GM12878 (cell line): Measurements from ENCODE around the gene NEU3. TPM values are rescaled to one million over a fixed set of nuclear protein-coding genes. Genes with fewer than 3 reads are reported as not detected.

Experiments used
- ATAC-seq: fragments of 200-7000 bp; cut with Tn5 transposase; 3 replicates; pipeline ENCODE4 v1.9.1; 2020; ENCODE audit warnings: mild to moderate bottlenecking, moderate library complexity
- BruUV-seq: library from RNA; stranded (reverse); fragments of 400-500 nt; replicated peaks from 2 replicates; lab custom pipeline; 2021; lab: Mats Ljungman, UMichigan
- CTCF ChIA-PET: fragments of 300-600 bp; sonication (Branson Sonifier 250); formaldehyde crosslinking; extraction: SDS; loops from one replicate; lab custom pipeline; 2021; ENCODE audit warnings: inconsistent platforms; lab: Yijun Ruan, JAX
- POLR2A ChIA-PET: fragments of 350-600 bp; formaldehyde crosslinking; extraction: SDS; loops from one replicate; lab custom pipeline; 2021; ENCODE audit warnings: inconsistent platforms; lab: Charles Lee
- RAD21 ChIA-PET: fragments of 300-600 bp; sonication (Branson Sonifier 250); formaldehyde crosslinking; loops from one replicate; lab custom pipeline; 2023; ENCODE audit warnings: antibody characterized with exemption; ENCODE audit not compliant: unreplicated experiment; lab: Charles Lee
- SMC1A ChIA-PET: fragments of 300-600 bp; sonication (Branson Sonifier 250); formaldehyde crosslinking; loops from one replicate; lab custom pipeline; 2023; ENCODE audit not compliant: unreplicated experiment, uncharacterized antibody; lab: Charles Lee
- DNase-seq: peaks from one replicate; pipeline ENCODE4 v3.0.0-alpha.2; 2011; ENCODE audit warnings: low read depth, low spot score
- FAIRE-seq: peaks from 3 replicates; lab custom pipeline; 2011; peaks lifted over from hg19 to GRCh38; lab: Jason Lieb, UNC
- H2AFZ ChIP-seq: 2 replicates; pipeline ENCODE4 v1.6.0; 2011; ENCODE audit warnings: low read depth, low read length, control low read depth; ENCODE audit not compliant: control insufficient read depth
- H3K27ac ChIP-seq: 2 replicates; pipeline ENCODE4 v1.5.1; 2011; ENCODE audit warnings: control low read depth; ENCODE audit not compliant: control insufficient read depth, insufficient read depth
- H3K27me3 ChIP-seq, 2 experiments: replicated peaks in 1 of 2; 2 replicates each; pipeline versions ENCODE4 v1.6.0 to v1.6.1; 2011; ENCODE audit warnings: low read length in 1 of 2; ENCODE audit not compliant: control insufficient read depth in 2 of 2, insufficient read depth in 2 of 2
- H3K36me3 ChIP-seq, 2 experiments: 2 replicates each; pipeline ENCODE4 v1.5.1; 2011; ENCODE audit warnings: low read length in 1 of 2; ENCODE audit not compliant: control insufficient read depth in 2 of 2, insufficient read depth in 2 of 2
- H3K4me1 ChIP-seq: 2 replicates; pipeline ENCODE4 v1.6.1; 2011; ENCODE audit warnings: mild to moderate bottlenecking, low read length, moderate library complexity, mixed read lengths; ENCODE audit not compliant: control insufficient read depth, insufficient read depth
- H3K4me2 ChIP-seq: 2 replicates; pipeline ENCODE4 v1.6.0; 2011; ENCODE audit warnings: control low read depth; ENCODE audit not compliant: control insufficient read depth, insufficient read depth
- H3K4me3 ChIP-seq: fragments of 200-600 bp; sonication (generic); 2 replicates; pipeline ENCODE4 v1.5.1; 2016
- H3K79me2 ChIP-seq: 2 replicates; pipeline ENCODE4 v1.6.0; 2011; ENCODE audit warnings: low read length; ENCODE audit not compliant: control insufficient read depth, insufficient read depth
- H3K9ac ChIP-seq: 2 replicates; pipeline ENCODE4 v1.8.0; 2011; ENCODE audit warnings: low read length, control low read depth, mixed read lengths; ENCODE audit not compliant: control insufficient read depth, insufficient read depth
- H3K9me3 ChIP-seq: replicated peaks from 3 replicates; pipeline ENCODE4 v1.5.1; 2011; ENCODE audit warnings: mild to moderate bottlenecking, low read length; ENCODE audit not compliant: control insufficient read depth, insufficient read depth
- H4K20me1 ChIP-seq: 2 replicates; pipeline ENCODE4 v1.6.0; 2011; ENCODE audit not compliant: control insufficient read depth, insufficient read depth
- GABPA ChIP-seq: IDR thresholded peaks from 2 replicates; pipeline ENCODE4 v1.6.1; 2014; ENCODE audit warnings: antibody characterized with exemption, low read depth, mild to moderate bottlenecking, inconsistent platforms
- POLR2AphosphoS2 ChIP-seq: IDR thresholded peaks from 2 replicates; pipeline ENCODE4 v1.6.1; 2011; ENCODE audit warnings: low read depth, mild to moderate bottlenecking, low read length, improper control_type of control experiment, moderate library complexity
- PRDM15 ChIP-seq: fragments of 450-650 bp; formaldehyde crosslinking; IDR thresholded peaks from 2 replicates; pipeline ENCODE4 v1.4.0; 2020; ENCODE audit warnings: mild to moderate bottlenecking, moderate library complexity
- SP1 ChIP-seq: IDR thresholded peaks from one replicate; pipeline ENCODE4 v1.6.1; 2011; ENCODE audit warnings: low read depth, low read length
- ZNF384 ChIP-seq: IDR thresholded peaks from 2 replicates; pipeline ENCODE4 v1.6.1; 2012; ENCODE audit warnings: low read depth, mild to moderate bottlenecking, low read length, improper control_type of control experiment, borderline replicate concordance
- WGBS: methylation state at CpG from one replicate; pipeline ENCODE4 v1.1.6; 2016; ENCODE audit warnings: low lambda C conversion rate; ENCODE audit not compliant: insufficient replicate concordance, insufficient coverage; ENCODE audit errors: missing lambda C conversion rate; 5-methylcytosine and 5-hydroxymethylcytosine counted together
- in situ Hi-C: fragments of 300-500 bp; cut with MboI; formaldehyde crosslinking; loops from 9 replicates; pipeline ENCODE4 v1.14.3; 2018; ENCODE audit warnings: mixed read lengths
- intact Hi-C: fragments of 100-400 bp; cut with micrococcal nuclease; formaldehyde crosslinking; loops from one replicate; pipeline ENCODE4 v1.14.2; 2022; ENCODE audit not compliant: unreplicated experiment
- polyA plus RNA-seq, 11 experiments: library from polyadenylated mRNA; depleted of rRNA in 4 of 11; unstranded in 6 of 11; stranded (reverse) in 5 of 11; fragments of >200 nt; fragmentation: Nextera tagmentation in 4 of 11; fragmentation: Illumina TruSeq in 1 of 11; extraction: Ambion mirVana in 4 of 11; extraction: Trizol in 1 of 11; gene quantifications; 1 replicate in 1 of 11; 2 replicates in 10 of 11; pipeline versions ENCODE4 v1.2.1 to v1.2.3, GENCODE V29; 2011 to 2016; ENCODE audit warnings: inconsistent platforms in 2 of 11, missing spikeins in 2 of 11, low read depth in 1 of 11
- total RNA-seq, 4 experiments: library from RNA; depleted of rRNA in 3 of 4; stranded (reverse); fragments of >200 nt in 3 of 4; fragmentation: Illumina TruSeq in 1 of 4; extraction: Trizol in 1 of 4; gene quantifications; 2 replicates each; pipeline versions ENCODE4 v1.2.1 to v1.2.3, GENCODE V29; 2013 to 2021

NEU3 gene
- total and polyA plus RNA-seq, 10 of the 15 experiments (the other 5 are each of a cell fraction or from before 2014, with no cell fraction given): 2.5 to 20.3 (median 13.4) TPM

- ATAC-seq (no peak), DNase-seq (no peak), FAIRE-seq (no peak)
- TF ChIP-seq SP1 (no peak), POLR2AphosphoS2 (no peak), ZNF384 (no peak), GABPA (no peak)
- no peak overlapping the region for H3K27ac ChIP-seq
- no TSS peak for BruUV-seq
- intact Hi-C loops: no loop called here
- no peaks in the 10 kb centered on the region for H3K4me1 ChIP-seq
- in situ Hi-C loops: no loop called here
- no peaks in the 10 kb centered on the region for H3K9me3 ChIP-seq
- peaks cover 17% of the 10 kb centered on the region for H3K79me2 ChIP-seq
- ChIA-PET POLR2A (interaction anchor here (0.6 to 1.3 kb wide), 2 partner anchors 10 to 21 kb away, joined by 3 to 4 read pairs; no protein-coding TSS in a partner anchor), CTCF (interaction anchor here (0.7 to 1.2 kb wide), 2 partner anchors 17 to 131 kb away, joined by 3 to 4 read pairs; no protein-coding TSS in a partner anchor), RAD21 (no interaction called here), SMC1A (interaction anchor here (0.6 kb wide), 1 partner anchor 809 kb away, joined by 5 read pairs; no protein-coding TSS in a partner anchor)
- H3K36me3 ChIP-seq: peaks cover 8 to 57% of the 10 kb centered on the region in 2 experiments
- no peaks in the 10 kb centered on the region for H3K27me3 ChIP-seq
- no peak overlapping the region for H2AFZ ChIP-seq
- H3K4me3 ChIP-seq: no peak overlapping the region
- 100% methylated on average over 6 of the region's 6 CpGs for WGBS
- 0 out of 2 replicates have a peak, but pooled peaks cover 2% of the 10 kb centered on the region for H4K20me1 ChIP-seq
- H3K9ac ChIP-seq: no peak overlapping the region
- no peak overlapping the region for H3K4me2 ChIP-seq
These were observed 17.3 kb upstream of the NEU3 start for GRCh38 chr11:74971424-74971823.

GRCh38 chr11:74978041-74978440, 10.7 kb upstream of the NEU3 start:
- ChIA-PET CTCF (interaction anchor here (0.6 to 1.2 kb wide), 3 partner anchors 45 to 230 kb away, joined by 3 to 4 read pairs (median 3); no protein-coding TSS in a partner anchor), POLR2A (no interaction called here), RAD21 (no interaction called here), SMC1A (interaction anchor here (0.5 kb wide), 1 partner anchor 36 kb away, joined by 3 read pairs; no protein-coding TSS in a partner anchor)
- 96% methylated on average over 4 of the region's 4 CpGs for WGBS
- no peak for DNase-seq
- Histone ChIP-seq H3K4me3 (no peak overlapping the region), H2AFZ (no peak overlapping the region), H3K27me3 (no peaks in the 10 kb centered on the region), H3K27ac (no peak overlapping the region), H3K9me3 (no peaks in the 10 kb centered on the region), H3K4me1 (no peaks in the 10 kb centered on the region), H3K9ac (no peak overlapping the region), H3K79me2 (no peaks in the 10 kb centered on the region; the same call in none of the 2 replicates), H4K20me1 (no peaks in the 10 kb centered on the region), H3K4me2 (no peak overlapping the region), H3K36me3 (peaks cover 3 to 44% of the 10 kb centered on the region in 2 experiments)
- no peak for TF ChIP-seq PRDM15
- intact Hi-C loops (no loop called here), in situ Hi-C loops (no loop called here)
- no TSS peak for BruUV-seq
- FAIRE-seq: no peak
- no peak for ATAC-seq
